ENCODE results near the gene DOCK3.
A peak's percentile ranks its signal among the peaks of the same experiment; 100 is the strongest.

DNA sequence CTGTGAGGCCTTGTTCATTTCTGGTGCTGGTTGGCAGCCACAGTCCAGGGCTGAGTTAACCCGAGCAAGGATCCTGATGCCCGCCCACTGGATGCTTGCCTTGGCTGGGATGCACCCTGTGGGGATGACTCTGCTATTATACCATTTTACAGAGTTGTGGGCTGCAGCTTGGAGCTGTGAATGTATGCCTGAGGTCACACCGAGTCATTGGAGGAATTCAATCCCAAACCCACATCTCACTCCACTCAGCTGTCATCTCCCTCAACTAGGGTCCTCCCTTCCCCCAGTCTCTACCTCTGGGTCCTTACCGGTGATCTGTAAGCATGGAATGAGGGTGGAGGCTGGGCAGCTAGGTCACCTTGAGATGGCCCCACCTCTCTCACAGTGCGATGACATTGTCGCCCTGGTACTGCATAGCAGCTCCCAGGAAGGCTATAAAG is 35.7 kb upstream of the DOCK3 start:
- TF ChIP-seq, protein P1, sequence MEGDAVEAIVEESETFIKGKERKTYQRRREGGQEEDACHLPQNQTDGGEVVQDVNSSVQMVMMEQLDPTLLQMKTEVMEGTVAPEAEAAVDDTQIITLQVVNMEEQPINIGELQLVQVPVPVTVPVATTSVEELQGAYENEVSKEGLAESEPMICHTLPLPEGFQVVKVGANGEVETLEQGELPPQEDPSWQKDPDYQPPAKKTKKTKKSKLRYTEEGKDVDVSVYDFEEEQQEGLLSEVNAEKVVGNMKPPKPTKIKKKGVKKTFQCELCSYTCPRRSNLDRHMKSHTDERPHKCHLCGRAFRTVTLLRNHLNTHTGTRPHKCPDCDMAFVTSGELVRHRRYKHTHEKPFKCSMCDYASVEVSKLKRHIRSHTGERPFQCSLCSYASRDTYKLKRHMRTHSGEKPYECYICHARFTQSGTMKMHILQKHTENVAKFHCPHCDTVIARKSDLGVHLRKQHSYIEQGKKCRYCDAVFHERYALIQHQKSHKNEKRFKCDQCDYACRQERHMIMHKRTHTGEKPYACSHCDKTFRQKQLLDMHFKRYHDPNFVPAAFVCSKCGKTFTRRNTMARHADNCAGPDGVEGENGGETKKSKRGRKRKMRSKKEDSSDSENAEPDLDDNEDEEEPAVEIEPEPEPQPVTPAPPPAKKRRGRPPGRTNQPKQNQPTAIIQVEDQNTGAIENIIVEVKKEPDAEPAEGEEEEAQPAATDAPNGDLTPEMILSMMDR (conservative IDR thresholded peaks at IDR 0.05; ENCODE audit: low read depth, low read length): no peak
- TF ChIP-seq RAD21 (IDR thresholded peaks at IDR 0.05; ENCODE audit: low read length) (no peak), POLR2A (IDR thresholded peaks at IDR 0.05; ENCODE audit: low read depth, low read length) (no peak), RCOR1 (IDR thresholded peaks at IDR 0.05; ENCODE audit: insufficient replicate concordance, low read length) (peak; percentile 72), MAFK (IDR thresholded peaks at IDR 0.05; ENCODE audit: low read depth, low read length) (no peak), CEBPB (IDR thresholded peaks at IDR 0.05; ENCODE audit: low read depth, low read length) (no peak), BHLHE40 (IDR thresholded peaks at IDR 0.05; ENCODE audit: low read depth, low read length) (no peak), SMC3 (IDR thresholded peaks at IDR 0.05; ENCODE audit: low read depth, low read length) (no peak), MXI1 (IDR thresholded peaks at IDR 0.05; ENCODE audit: borderline replicate concordance, low read depth, low read length) (no peak), MAZ (IDR thresholded peaks at IDR 0.05; ENCODE audit: borderline replicate concordance, low read depth, low read length) (no peak), RFX5 (IDR thresholded peaks at IDR 0.05; ENCODE audit: low read depth, low read length) (no peak), NFE2L2 (IDR thresholded peaks at IDR 0.05; ENCODE audit: low read depth, low read length) (peak; percentile 70)
- TF ChIP-seq, protein P2, sequence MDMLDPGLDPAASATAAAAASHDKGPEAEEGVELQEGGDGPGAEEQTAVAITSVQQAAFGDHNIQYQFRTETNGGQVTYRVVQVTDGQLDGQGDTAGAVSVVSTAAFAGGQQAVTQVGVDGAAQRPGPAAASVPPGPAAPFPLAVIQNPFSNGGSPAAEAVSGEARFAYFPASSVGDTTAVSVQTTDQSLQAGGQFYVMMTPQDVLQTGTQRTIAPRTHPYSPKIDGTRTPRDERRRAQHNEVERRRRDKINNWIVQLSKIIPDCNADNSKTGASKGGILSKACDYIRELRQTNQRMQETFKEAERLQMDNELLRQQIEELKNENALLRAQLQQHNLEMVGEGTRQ (IDR thresholded peaks at IDR 0.05; ENCODE audit: low read depth, low read length): no peak
- TF ChIP-seq, protein P3, sequence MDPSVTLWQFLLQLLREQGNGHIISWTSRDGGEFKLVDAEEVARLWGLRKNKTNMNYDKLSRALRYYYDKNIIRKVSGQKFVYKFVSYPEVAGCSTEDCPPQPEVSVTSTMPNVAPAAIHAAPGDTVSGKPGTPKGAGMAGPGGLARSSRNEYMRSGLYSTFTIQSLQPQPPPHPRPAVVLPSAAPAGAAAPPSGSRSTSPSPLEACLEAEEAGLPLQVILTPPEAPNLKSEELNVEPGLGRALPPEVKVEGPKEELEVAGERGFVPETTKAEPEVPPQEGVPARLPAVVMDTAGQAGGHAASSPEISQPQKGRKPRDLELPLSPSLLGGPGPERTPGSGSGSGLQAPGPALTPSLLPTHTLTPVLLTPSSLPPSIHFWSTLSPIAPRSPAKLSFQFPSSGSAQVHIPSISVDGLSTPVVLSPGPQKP (IDR thresholded peaks at IDR 0.05; ENCODE audit: borderline replicate concordance, low read depth, low read length): no peak

All from IMR-90 (cell line).